Duodenal mucosa (tissue), 2 donors: ENCODE results near the gene SUPT20H.
"Not testable (repeated sequence)": the region's sequence is repeated elsewhere in the genome, so short reads cannot be mapped to it uniquely, and the experiment has no call there.

Source experiments
- H3K27ac ChIP-seq: one replicate; pipeline ENCODE4 v1.7.0; 2013; ENCODE audit warnings: low read depth, low read length
- H3K27me3 ChIP-seq, 2 donors: one replicate each; pipeline ENCODE4 v1.7.0; 2013; ENCODE audit warnings: low read length in 2 of 2, control low read depth in 1 of 2; ENCODE audit not compliant: insufficient read depth in 2 of 2, control insufficient read depth in 1 of 2
- H3K36me3 ChIP-seq, 2 donors: one replicate each; pipeline ENCODE4 v1.7.0; 2013; ENCODE audit warnings: low read length in 2 of 2, control low read depth in 1 of 2; ENCODE audit not compliant: insufficient read depth in 2 of 2, control insufficient read depth in 1 of 2
- H3K4me1 ChIP-seq, 2 donors: one replicate each; pipeline ENCODE4 v1.7.0; 2013; ENCODE audit warnings: low read length in 2 of 2, control low read depth in 1 of 2; ENCODE audit not compliant: insufficient read depth in 2 of 2, control insufficient read depth in 1 of 2
- H3K4me3 ChIP-seq, 2 donors: one replicate each; pipeline ENCODE4 v1.7.0; 2013; ENCODE audit warnings: low read length in 2 of 2, low read depth in 1 of 2
- H3K9ac ChIP-seq, 2 donors: one replicate each; pipeline ENCODE4 v1.7.0; 2013; ENCODE audit warnings: low read length in 2 of 2, low read depth in 1 of 2
- H3K9me3 ChIP-seq, 2 donors: one replicate each; pipeline ENCODE4 v1.7.0; 2013; ENCODE audit warnings: low read length in 2 of 2, control low read depth in 1 of 2; ENCODE audit not compliant: control insufficient read depth in 1 of 2

The SUPT20H gene

GRCh38 chr13:37070956-37071355 is 11.5 kb upstream of the SUPT20H start:
- Histone ChIP-seq H3K4me3 (no peak overlapping the region), H3K27me3 (no peaks in the 10 kb centered on the region), H3K4me1 (no peaks in the 10 kb centered on the region), H3K9me3 (no peaks in the 10 kb centered on the region), H3K27ac (no peak overlapping the region), H3K9ac (no peak overlapping the region), H3K36me3 (no peaks in the 10 kb centered on the region)

- no peaks in the 10 kb centered on the region for H3K4me1 ChIP-seq
- H3K27ac ChIP-seq, result no peak overlapping the region
- H3K9ac ChIP-seq, result no peak overlapping the region
- no peaks in the 10 kb centered on the region for H3K27me3 ChIP-seq
- H3K36me3 ChIP-seq, result no peaks in the 10 kb centered on the region
- no peak overlapping the region for H3K4me3 ChIP-seq
- H3K9me3 ChIP-seq, result no peaks in the 10 kb centered on the region
Measured at GRCh38 chr13:37070145-37070695, 10.7 kb upstream of the SUPT20H start.

- no peaks in the 10 kb centered on the region for H3K27me3 ChIP-seq
- no peaks in the 10 kb centered on the region for H3K9me3 ChIP-seq
- no peaks in the 10 kb centered on the region for H3K36me3 ChIP-seq
- H3K4me3 ChIP-seq, result no peak overlapping the region
- H3K9ac ChIP-seq, result no peak overlapping the region
- no peaks in the 10 kb centered on the region for H3K4me1 ChIP-seq
- H3K27ac ChIP-seq, result no peak overlapping the region
Measured at GRCh38 chr13:37069597-37070103, 10.2 kb upstream of the SUPT20H start.

GRCh38 chr13:37068962-37069361 is 9.5 kb upstream of the SUPT20H start:
- H3K27ac ChIP-seq, result no peak overlapping the region
- H3K9me3 ChIP-seq, result no peaks in the 10 kb centered on the region
- H3K36me3 ChIP-seq, result no peaks in the 10 kb centered on the region
- H3K4me3 ChIP-seq, result no peak overlapping the region
- no peaks in the 10 kb centered on the region for H3K4me1 ChIP-seq
- no peaks in the 10 kb centered on the region for H3K27me3 ChIP-seq
- no peak overlapping the region for H3K9ac ChIP-seq

- Histone ChIP-seq H3K36me3 (no peaks in the 10 kb centered on the region), H3K4me3 (no peak overlapping the region), H3K27me3 (no peaks in the 10 kb centered on the region), H3K4me1 (no peaks in the 10 kb centered on the region), H3K9me3 (no peaks in the 10 kb centered on the region), H3K9ac (no peak overlapping the region), H3K27ac (no peak overlapping the region)
Measured at GRCh38 chr13:37067874-37068273, 8.4 kb upstream of the SUPT20H start.

- Histone ChIP-seq H3K27ac (no peak overlapping the region), H3K9me3 (no peaks in the 10 kb centered on the region), H3K27me3 (no peaks in the 10 kb centered on the region), H3K4me1 (no peaks in the 10 kb centered on the region), H3K36me3 (no peaks in the 10 kb centered on the region), H3K9ac (no peak overlapping the region), H3K4me3 (no peak overlapping the region)
Measured at GRCh38 chr13:37065890-37066526, 6.5 kb upstream of the SUPT20H start.

- Histone ChIP-seq H3K9me3 (no peaks in the 10 kb centered on the region), H3K27ac (no peak overlapping the region), H3K36me3 (peaks cover 0 to 5% of the 10 kb centered on the region in 2 donors), H3K4me1 (peaks cover 11 to 14% of the 10 kb centered on the region in 2 donors), H3K27me3 (no peaks in the 10 kb centered on the region), H3K9ac (peak overlapping the region; percentile 4 to 81), H3K4me3 (peak overlapping the region; percentile 87 to 98)
Measured at GRCh38 chr13:37059848-37060192, 332 bp upstream of the SUPT20H start.

- not testable (repeated sequence) for H3K4me3 ChIP-seq, H3K9ac ChIP-seq, H3K36me3 ChIP-seq, H3K9me3 ChIP-seq, H3K27me3 ChIP-seq, H3K27ac ChIP-seq
- H3K4me1 ChIP-seq, result peaks cover 11 to 14% of the 10 kb centered on the region in 2 donors
Measured at GRCh38 chr13:37056228-37056627, 3.3 kb downstream of the SUPT20H start.

GRCh38 chr13:37053111-37053510 is 6.4 kb downstream of the SUPT20H start:
- not testable (repeated sequence) for H3K4me1 ChIP-seq

GRCh38 chr13:37049810-37050209 is 9.7 kb downstream of the SUPT20H start:
- no peaks in the 10 kb centered on the region for H3K4me1 ChIP-seq
- no peak overlapping the region for H3K27ac ChIP-seq
- peaks cover 10 to 14% of the 10 kb centered on the region in 2 donors for H3K36me3 ChIP-seq
- H3K9me3 ChIP-seq, result no peaks in the 10 kb centered on the region
- H3K27me3 ChIP-seq, result no peaks in the 10 kb centered on the region
- no peak overlapping the region for H3K4me3 ChIP-seq
- H3K9ac ChIP-seq, result no peak overlapping the region

More at GRCh38 chr13:37053111-37053510, 6.4 kb downstream of the SUPT20H start:
- not testable (repeated sequence) for H3K4me3 ChIP-seq, H3K27me3 ChIP-seq, H3K9ac ChIP-seq, H3K36me3 ChIP-seq, H3K9me3 ChIP-seq, H3K27ac ChIP-seq
